Upper lobe of left lung (tissue), 4 donors: ENCODE measurements around the gene DLST.

Experiments used
- CTCF ChIP-seq, 6 experiments: fragments of 450-650 bp in 4 of 6; fragments of 200-600 bp in 2 of 6; sonication (generic) in 2 of 6; IDR thresholded peaks; one replicate each; pipeline ENCODE4 v1.5.1; 2016 to 2019; ENCODE audit warnings: antibody characterized with exemption in 6 of 6
- EP300 ChIP-seq, 4 donors: sonication (generic); formaldehyde crosslinking; IDR thresholded peaks; one replicate each; pipeline ENCODE4 v1.5.1; 2017; ENCODE audit warnings: antibody characterized with exemption in 4 of 4, control low read depth in 2 of 4
- POLR2A ChIP-seq, 4 donors: fragments of 450-650 bp; IDR thresholded peaks; one replicate each; pipeline ENCODE4 v1.5.1; 2016 to 2017; ENCODE audit warnings: antibody characterized with exemption in 4 of 4, mild to moderate bottlenecking in 2 of 4
- POLR2AphosphoS5 ChIP-seq, 2 donors: sonication (generic); formaldehyde crosslinking; IDR thresholded peaks; one replicate each; pipeline ENCODE4 v1.5.1; 2017; ENCODE audit warnings: antibody characterized with exemption in 2 of 2

- TF ChIP-seq CTCF (IDR thresholded peaks at IDR 0.05) (no peak), POLR2A (IDR thresholded peaks at IDR 0.05) (no peak), POLR2AphosphoS5 (IDR thresholded peaks at IDR 0.05) (no peak), EP300 (IDR thresholded peaks at IDR 0.05) (no peak)
Measured at GRCh38 chr14:74949191-74949601, 67.5 kb downstream of the DLST start.
